Stimulated activated CD4-positive, alpha-beta T cell treated with anti-CD3 and anti-CD28 coated beads, TNF-alpha, amount 100 ng/mL, for 48 hours (primary cell): ENCODE data around the gene MRPL14.

Experiments used
- DNase-seq, 3 donors: peaks; one replicate each; pipeline ENCODE4 v3.0.0-alpha.2; 2020; ENCODE audit warnings: low read depth in 3 of 3

MRPL14 gene

GRCh38 chr6:44080561-44081521 lies 46.4 kb downstream of the MRPL14 start:
- no peak for DNase-seq

- no peak for DNase-seq
Observed at GRCh38 chr6:44079672-44080071, 47.6 kb downstream of the MRPL14 start.

GRCh38 chr6:44078827-44079671 lies 48.2 kb downstream of the MRPL14 start:
- peak; percentile 54 to 65 (median 61) for DNase-seq

GRCh38 chr6:44078219-44078826 lies 48.9 kb downstream of the MRPL14 start:
- no peak for DNase-seq

- DNase-seq, result no peak
Observed at GRCh38 chr6:44077214-44077946, 49.9 kb downstream of the MRPL14 start.

GRCh38 chr6:44076356-44077213 lies 50.7 kb downstream of the MRPL14 start:
- DNase-seq, result no peak

- no peak for DNase-seq
Observed at GRCh38 chr6:44075647-44076355, 51.5 kb downstream of the MRPL14 start.

- DNase-seq, result no peak
Observed at GRCh38 chr6:44074813-44075646, 52.2 kb downstream of the MRPL14 start.

- peak; percentile 50 to 68 (median 62) for DNase-seq
Observed at GRCh38 chr6:44074439-44074812, 52.8 kb downstream of the MRPL14 start.

GRCh38 chr6:44073612-44074438 lies 53.4 kb downstream of the MRPL14 start:
- DNase-seq, result no peak

GRCh38 chr6:44072959-44073611 lies 54.2 kb downstream of the MRPL14 start:
- peak; percentile 73 to 88 (median 78) for DNase-seq

- no peak for DNase-seq
Observed at GRCh38 chr6:44072452-44072958, 54.7 kb downstream of the MRPL14 start.

- DNase-seq, result no peak
Observed at GRCh38 chr6:44071670-44072451, 55.4 kb downstream of the MRPL14 start.

GRCh38 chr6:44068607-44069296 lies 58.5 kb downstream of the MRPL14 start:
- DNase-seq, result no peak

GRCh38 chr6:44067173-44068139 lies 59.8 kb downstream of the MRPL14 start:
- no peak for DNase-seq
